ENCODE data around the gene CEP85.
"Not testable (repeated sequence)": the region's sequence is repeated elsewhere in the genome, so short reads cannot be mapped to it uniquely, and the experiment has no call there.

CEP85 gene

GRCh38 chr1:26221094-26221493 is 12.9 kb upstream of the CEP85 start:
- DNase-seq (ENCODE audit: low read depth): no peak

GRCh38 chr1:26224606-26225005 is 9.4 kb upstream of the CEP85 start:
- no peak for DNase-seq (ENCODE audit: low read depth)

GRCh38 chr1:26225033-26225831 is 8.8 kb upstream of the CEP85 start:
- no peak for DNase-seq (ENCODE audit: low read depth)

DNA sequence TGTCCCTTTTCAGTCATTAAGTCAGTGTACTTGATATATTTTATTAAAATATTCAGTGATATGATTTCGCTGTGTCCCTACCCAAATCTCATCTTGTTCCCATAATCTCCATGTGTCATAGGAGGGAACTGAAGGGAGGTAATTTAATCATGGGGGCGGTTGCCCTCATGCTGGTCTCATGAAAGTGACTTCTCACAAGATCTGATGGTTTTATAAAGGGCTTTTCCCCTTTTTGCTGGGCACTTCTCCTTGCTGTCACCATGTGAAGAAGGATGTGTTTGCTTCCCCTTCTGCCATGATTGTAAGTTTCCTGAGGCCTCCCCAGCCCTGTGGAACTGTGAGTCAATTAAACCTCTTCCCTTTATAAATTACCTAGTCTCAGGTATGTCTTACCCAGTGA is 3.3 kb upstream of the CEP85 start:
- DNase-seq (ENCODE audit: low read depth): not testable (repeated sequence)

GRCh38 chr1:26234644-26235370 is 807 bp downstream of the CEP85 start:
- DNase-seq (ENCODE audit: low read depth): peak; percentile 6

DNA sequence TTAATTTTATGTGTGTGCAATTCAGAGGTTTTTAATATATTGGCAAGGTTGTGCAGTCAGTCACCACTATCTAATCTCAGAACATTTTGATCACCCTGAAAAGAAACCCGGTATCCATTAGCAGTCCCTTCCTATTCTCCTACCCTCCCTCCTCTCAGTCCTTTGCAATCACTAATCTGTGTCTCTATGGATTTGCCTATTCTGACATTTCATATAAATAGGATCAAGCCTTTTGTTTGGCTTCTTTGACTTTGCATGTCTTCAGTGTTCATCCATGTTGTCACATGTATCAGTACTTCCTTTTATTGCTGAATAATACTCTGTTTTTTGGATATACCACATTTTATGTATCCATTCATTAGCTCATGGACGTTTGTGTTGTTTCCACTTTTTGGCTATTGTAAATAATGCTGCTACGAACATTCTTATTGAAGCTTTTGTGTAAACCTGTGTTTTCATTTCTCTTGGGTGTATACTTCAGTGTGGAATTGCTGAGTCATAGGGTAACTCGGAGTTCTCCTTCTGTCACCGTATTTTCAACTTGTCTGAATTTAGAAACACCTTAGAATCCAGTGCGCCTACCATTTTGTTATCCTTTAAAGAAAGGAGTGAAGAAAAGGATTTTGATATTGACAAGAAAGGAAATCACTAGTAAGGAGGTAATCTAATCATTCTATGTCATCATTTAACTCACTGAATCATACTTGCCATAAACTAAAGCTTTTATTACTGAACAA is 3.4 kb downstream of the CEP85 start:
- DNase-seq (ENCODE audit: low read depth): no peak

- DNase-seq (ENCODE audit: low read depth): peak; percentile 4
Observed at GRCh38 chr1:26239936-26240335, 5.9 kb downstream of the CEP85 start.

DNA sequence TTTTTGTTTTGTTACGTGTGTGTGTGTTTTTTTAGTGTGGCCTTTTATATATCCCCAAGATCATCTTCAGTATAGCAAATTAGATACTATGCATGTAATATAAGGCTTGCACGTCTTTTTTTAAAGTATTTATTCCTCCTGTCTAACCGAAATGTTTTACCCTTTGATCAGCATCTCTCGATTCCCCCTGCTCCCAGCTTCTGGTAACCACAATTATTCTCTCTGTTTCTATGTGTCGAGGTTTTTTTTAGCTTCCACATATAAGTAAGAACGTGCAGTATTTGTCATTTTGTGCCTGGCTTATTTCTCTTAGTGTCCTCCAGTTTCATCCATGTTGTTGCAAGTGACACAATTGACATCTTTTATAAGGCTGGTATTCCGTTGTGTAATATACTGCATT is 18.7 kb downstream of the CEP85 start:
- DNase-seq (ENCODE audit: low read depth): no peak

GRCh38 chr1:26254404-26254803 is 20.4 kb downstream of the CEP85 start:
- DNase-seq (ENCODE audit: low read depth): no peak

GRCh38 chr1:26257222-26257621 is 23.2 kb downstream of the CEP85 start:
- no peak for DNase-seq (ENCODE audit: low read depth)

GRCh38 chr1:26259005-26259404 is 25.0 kb downstream of the CEP85 start:
- DNase-seq (ENCODE audit: low read depth): no peak

GRCh38 chr1:26259578-26259977 is 25.6 kb downstream of the CEP85 start:
- DNase-seq (ENCODE audit: low read depth): no peak

DNA sequence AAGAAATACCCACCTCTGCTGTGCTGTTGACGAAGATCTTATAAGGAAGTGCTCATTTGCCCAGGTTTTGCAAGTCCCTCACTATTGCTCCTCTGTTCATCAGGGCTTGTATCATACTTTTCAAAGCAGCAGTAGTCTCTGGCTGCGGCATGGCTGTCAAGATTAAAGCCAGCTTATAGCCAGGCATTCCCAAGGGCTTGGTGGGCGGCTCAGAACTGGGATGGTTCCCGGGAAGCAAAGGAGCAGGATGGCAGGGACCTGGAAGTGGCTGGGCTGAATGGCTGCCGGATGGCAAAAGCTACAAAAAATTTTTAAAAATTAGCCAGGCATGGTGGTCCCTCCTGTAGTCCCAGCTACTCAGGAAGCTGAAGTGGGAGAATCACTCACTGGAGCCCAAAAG is 29.2 kb downstream of the CEP85 start:
- DNase-seq (ENCODE audit: low read depth): no peak

GRCh38 chr1:26265405-26265804 is 31.4 kb downstream of the CEP85 start:
- DNase-seq (ENCODE audit: low read depth): no peak

- no peak for DNase-seq (ENCODE audit: low read depth)
Observed at GRCh38 chr1:26268290-26269197, 34.5 kb downstream of the CEP85 start.

- no peak for DNase-seq (ENCODE audit: low read depth)
Observed at GRCh38 chr1:26269198-26269550, 35.2 kb downstream of the CEP85 start.

- no peak for DNase-seq (ENCODE audit: low read depth)
Observed at GRCh38 chr1:26274801-26275425, 40.9 kb downstream of the CEP85 start.

- DNase-seq (ENCODE audit: low read depth): peak; percentile 91
Observed at GRCh38 chr1:26275580-26276431, 41.8 kb downstream of the CEP85 start.

DNA sequence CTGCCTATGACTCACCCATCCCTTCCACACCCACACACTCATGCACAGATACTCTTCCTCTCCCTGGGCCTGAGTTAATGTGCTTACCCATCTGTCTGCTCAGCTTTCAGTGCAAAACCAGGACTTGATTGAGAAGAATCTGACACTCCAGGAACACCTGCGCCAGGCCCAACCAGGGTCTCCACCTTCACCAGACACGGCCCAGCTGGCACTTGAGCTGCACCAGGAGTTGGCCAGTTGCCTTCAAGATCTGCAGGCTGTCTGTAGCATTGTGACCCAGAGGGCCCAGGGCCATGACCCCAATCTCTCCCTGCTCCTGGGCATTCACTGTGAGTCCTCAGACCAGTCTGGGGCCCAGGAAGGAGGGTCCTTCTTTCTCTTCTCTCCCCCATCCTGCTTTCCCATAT is 42.4 kb downstream of the CEP85 start:
- no peak for DNase-seq (ENCODE audit: low read depth)

DNA sequence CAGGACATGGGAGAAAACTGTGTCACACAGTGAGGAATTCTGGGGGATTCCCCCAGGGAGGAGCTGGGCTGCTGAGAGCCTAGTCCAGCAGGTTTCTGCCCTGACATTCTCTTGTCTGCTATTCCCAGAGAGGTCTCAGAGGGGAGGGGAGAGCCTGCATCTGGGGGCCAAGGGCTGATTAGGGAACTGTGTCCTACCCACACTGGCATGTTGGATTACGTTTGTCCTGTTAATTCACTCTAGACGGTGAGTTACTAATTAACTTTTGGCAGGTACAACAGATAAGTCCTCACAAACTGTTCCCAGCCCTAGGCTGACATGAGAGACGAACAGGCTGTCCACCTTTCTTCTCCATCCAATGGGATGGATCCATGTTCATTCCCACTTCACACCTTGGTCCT is 43.3 kb downstream of the CEP85 start:
- no peak for DNase-seq (ENCODE audit: low read depth)

Data from HS-5 (cell line).